BE2C (cell line): ENCODE data around the gene CNOT2.

Experiments used
- DNase-seq: peaks from one replicate; pipeline ENCODE4 v3.0.0-alpha.2; 2020
- H3K27me3 ChIP-seq: fragments of 250-450 bp; sonication (Bioruptor Pico); 2 replicates; pipeline ENCODE4 v1.5.1; 2020; ENCODE audit warnings: mild to moderate bottlenecking
- H3K36me3 ChIP-seq: fragments of 250-450 bp; sonication (Bioruptor Pico); 2 replicates; pipeline ENCODE4 v1.5.1; 2020; ENCODE audit warnings: mild to moderate bottlenecking
- H3K4me1 ChIP-seq: fragments of 250-450 bp; sonication (Bioruptor Pico); 2 replicates; pipeline ENCODE4 v1.5.1; 2020
- H3K4me3 ChIP-seq: 2 replicates; pipeline ENCODE4 v1.5.1; 2011; ENCODE audit warnings: low read depth, low read length
- H3K9me3 ChIP-seq: fragments of 250-450 bp; sonication (Bioruptor Pico); 2 replicates; pipeline ENCODE4 v1.5.1; 2020
- TF ChIP-seq, protein P1 (sequence below): IDR thresholded peaks from 2 replicates; pipeline ENCODE4 v1.5.1; 2012; ENCODE audit warnings: mild to moderate bottlenecking, low read depth, low read length

CNOT2 gene

DNA sequence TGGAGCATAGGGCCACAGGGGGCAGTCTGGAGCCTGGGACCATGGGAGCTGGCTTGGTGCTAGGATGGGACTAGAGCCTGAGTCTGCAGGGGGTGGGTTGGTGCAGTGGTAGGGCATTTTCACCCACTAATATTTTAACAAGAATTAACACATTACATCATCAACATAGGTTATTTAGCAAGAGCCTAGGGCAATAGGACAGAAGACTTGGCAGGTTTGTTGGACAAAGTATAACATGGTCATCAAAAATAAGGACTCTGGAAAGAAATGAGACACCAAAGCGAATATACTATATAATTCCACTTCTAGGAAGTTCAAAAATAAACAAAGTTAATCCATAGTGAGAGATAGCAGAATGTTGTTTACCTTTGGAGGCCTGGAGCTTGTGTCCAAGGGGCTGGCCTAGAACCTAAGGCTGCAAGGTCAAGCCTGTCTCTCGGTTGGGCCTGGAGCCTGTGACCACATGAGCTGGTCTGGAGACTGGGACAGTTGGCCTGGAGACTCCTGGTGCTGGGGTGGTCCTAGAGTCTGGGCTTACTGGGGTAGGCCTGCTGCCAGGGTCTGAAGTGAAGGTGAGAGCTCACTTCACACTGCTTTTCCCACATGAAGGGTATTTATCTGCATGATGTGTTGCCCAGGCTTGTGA, 28.1 kb upstream of the CNOT2 start:
- H3K4me3 ChIP-seq: no peak overlapping the region
- no peaks in the 10 kb centered on the region for H3K36me3 ChIP-seq
- no peaks in the 10 kb centered on the region for H3K9me3 ChIP-seq
- TF ChIP-seq, protein P1, sequence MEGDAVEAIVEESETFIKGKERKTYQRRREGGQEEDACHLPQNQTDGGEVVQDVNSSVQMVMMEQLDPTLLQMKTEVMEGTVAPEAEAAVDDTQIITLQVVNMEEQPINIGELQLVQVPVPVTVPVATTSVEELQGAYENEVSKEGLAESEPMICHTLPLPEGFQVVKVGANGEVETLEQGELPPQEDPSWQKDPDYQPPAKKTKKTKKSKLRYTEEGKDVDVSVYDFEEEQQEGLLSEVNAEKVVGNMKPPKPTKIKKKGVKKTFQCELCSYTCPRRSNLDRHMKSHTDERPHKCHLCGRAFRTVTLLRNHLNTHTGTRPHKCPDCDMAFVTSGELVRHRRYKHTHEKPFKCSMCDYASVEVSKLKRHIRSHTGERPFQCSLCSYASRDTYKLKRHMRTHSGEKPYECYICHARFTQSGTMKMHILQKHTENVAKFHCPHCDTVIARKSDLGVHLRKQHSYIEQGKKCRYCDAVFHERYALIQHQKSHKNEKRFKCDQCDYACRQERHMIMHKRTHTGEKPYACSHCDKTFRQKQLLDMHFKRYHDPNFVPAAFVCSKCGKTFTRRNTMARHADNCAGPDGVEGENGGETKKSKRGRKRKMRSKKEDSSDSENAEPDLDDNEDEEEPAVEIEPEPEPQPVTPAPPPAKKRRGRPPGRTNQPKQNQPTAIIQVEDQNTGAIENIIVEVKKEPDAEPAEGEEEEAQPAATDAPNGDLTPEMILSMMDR: no peak
- no peaks in the 10 kb centered on the region for H3K27me3 ChIP-seq
- H3K4me1 ChIP-seq: no peaks in the 10 kb centered on the region
- no peak for DNase-seq

DNA sequence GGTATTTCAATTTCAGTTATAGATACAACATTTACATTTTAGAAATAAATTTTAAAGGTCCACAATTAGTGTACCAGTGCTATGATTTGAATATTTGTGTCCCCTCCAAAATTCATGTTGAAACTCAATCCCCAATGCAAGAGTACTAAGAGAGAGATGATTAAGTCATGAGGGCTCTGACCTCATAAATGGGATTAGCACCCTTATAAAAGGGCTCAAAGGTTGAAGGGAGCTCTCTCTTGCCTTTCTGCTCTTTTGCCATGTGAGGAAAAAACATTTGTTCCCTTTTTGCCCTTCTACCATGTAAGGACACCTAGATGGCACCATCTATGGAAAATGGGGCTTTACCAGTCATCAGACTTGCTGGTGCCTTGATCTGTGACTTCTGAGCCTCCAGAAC, 25.8 kb upstream of the CNOT2 start:
- no peak overlapping the region for H3K4me3 ChIP-seq

DNA sequence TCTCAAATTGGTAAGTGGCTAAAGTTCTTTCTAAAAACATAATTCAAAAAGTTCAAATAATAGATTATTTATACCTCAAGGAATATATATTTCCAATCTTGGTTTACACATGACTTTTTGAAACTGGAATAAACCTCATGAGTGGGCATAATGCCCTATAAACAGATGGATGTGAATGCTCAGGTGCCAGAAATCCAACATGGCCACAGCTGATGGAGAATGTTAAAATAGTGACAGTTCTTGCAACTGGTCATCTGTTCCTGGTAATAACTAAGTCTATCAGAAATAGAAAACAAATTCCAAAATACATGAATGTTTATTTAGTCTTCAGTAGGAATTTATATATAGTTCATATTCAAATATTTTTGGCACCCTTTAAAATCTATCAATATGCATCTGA, 21.6 kb upstream of the CNOT2 start:
- TF ChIP-seq, protein P1: no peak
- H3K9me3 ChIP-seq: no peaks in the 10 kb centered on the region
- no peaks in the 10 kb centered on the region for H3K4me1 ChIP-seq
- H3K27me3 ChIP-seq: no peaks in the 10 kb centered on the region
- no peak overlapping the region for H3K4me3 ChIP-seq
- H3K36me3 ChIP-seq: no peaks in the 10 kb centered on the region
- no peak for DNase-seq

More for the DNA sequence above, 25.8 kb upstream of the CNOT2 start:
- H3K36me3 ChIP-seq: no peaks in the 10 kb centered on the region
- H3K27me3 ChIP-seq: no peaks in the 10 kb centered on the region
- TF ChIP-seq, protein P1: no peak
- no peaks in the 10 kb centered on the region for H3K9me3 ChIP-seq
- no peaks in the 10 kb centered on the region for H3K4me1 ChIP-seq
- no peak for DNase-seq

DNA sequence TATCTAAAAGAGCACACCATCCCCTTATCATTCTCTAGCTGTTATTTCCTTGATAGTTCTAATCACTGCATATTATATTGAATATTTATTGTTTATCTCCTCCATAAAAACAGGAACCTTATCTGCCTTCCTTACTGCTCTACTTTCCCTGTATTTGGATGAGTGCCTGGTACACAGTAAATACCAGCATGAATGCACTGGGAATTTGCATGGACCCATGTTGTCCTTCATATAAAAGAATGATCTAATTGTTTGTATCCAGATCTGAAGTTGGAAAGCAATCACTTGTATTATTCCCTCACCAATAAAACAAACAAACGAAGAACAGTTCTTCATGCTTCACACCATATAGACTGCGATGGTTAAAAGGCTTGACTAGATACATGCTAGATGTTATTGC, 15.3 kb upstream of the CNOT2 start:
- TF ChIP-seq, protein P1: no peak
- Histone ChIP-seq H3K4me3 (no peak overlapping the region), H3K4me1 (no peaks in the 10 kb centered on the region), H3K36me3 (no peaks in the 10 kb centered on the region), H3K27me3 (no peaks in the 10 kb centered on the region), H3K9me3 (no peaks in the 10 kb centered on the region)
- DNase-seq: no peak

DNA sequence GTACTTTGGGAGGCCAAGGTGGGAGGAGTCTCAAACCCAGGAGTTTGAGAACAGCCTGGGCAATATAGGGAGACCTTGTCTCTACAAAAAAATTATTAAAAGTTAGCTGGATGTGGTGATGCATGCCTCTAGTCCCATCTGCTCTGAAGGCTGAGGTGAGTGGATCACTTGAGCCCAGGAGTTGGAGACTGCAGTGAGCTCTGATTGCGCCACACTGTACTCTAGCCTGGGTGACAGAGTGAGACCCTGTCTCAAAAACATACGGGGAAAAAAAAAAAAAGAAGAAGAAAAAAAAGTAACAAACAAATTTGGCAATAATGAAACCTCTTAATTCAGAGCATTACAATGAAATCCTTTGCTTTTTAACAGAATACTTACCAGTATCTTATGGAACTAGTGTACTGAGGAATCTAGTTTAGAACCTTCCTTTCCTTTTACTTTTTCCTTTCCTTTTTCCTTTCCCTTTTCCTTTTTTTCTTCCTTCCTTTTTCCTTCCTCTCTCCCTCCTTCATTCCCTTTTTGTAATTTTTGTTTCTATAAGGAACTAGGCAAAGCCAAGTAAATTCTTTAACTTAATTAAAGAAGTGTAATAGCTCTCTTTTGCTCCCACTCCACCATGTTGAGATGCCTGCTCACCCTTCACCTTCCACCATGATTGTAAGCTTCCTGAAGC, 12.2 kb upstream of the CNOT2 start:
- no peak for DNase-seq
- Histone ChIP-seq H3K4me1 (no peaks in the 10 kb centered on the region), H3K27me3 (no peaks in the 10 kb centered on the region), H3K4me3 (no peak overlapping the region), H3K36me3 (no peaks in the 10 kb centered on the region), H3K9me3 (no peaks in the 10 kb centered on the region)
- TF ChIP-seq, protein P1: no peak

DNA sequence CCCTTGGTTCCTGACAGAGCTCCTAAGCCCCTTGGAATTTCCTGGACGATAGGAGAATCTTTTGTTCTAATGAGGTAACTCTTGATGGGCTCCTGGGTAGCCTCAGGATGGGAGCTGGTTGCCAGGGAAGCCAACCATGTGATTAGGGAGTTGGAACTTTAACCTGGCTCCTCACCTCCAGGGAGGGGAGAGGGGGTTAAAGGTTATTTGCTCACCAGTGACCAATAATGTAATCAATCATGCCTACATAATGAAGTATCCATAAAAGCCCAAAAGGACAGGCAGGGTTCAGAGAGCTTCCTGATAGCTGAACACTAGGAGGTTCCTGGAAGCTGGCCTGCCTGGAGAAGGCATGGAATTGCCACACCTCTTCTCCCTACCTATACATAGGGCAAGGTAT, 6.2 kb upstream of the CNOT2 start:
- DNase-seq: no peak
- Histone ChIP-seq H3K4me1 (no peaks in the 10 kb centered on the region), H3K9me3 (no peaks in the 10 kb centered on the region), H3K4me3 (no peak overlapping the region), H3K27me3 (no peaks in the 10 kb centered on the region), H3K36me3 (peaks cover 8% of the 10 kb centered on the region)
- TF ChIP-seq, protein P1: no peak
